Ovary (tissue), 9 donors: ENCODE data around the gene GPR87. TPM values are rescaled to one million over a fixed set of nuclear protein-coding genes. Genes with fewer than 3 reads are reported as not detected.

Experiments used
- DNase-seq, 5 donors: peaks; one replicate each; pipeline ENCODE4 v3.0.0-alpha.2; 2019 to 2020
- H3K27ac ChIP-seq, 2 donors: fragments of 200-600 bp; one replicate each; pipeline versions ENCODE4 v1.5.1 to v1.8.0; 2019 to 2022
- H3K27me3 ChIP-seq: fragments of 200-600 bp; one replicate; pipeline ENCODE4 v1.8.0; 2022
- H3K36me3 ChIP-seq: fragments of 200-600 bp; sonication (generic); one replicate; pipeline ENCODE4 v1.5.1; 2019
- H3K4me1 ChIP-seq: one replicate; pipeline ENCODE4 v1.8.1; 2013; ENCODE audit warnings: mild to moderate bottlenecking, moderate library complexity; ENCODE audit not compliant: insufficient read depth
- H3K4me3 ChIP-seq: fragments of 200-600 bp; sonication (generic); one replicate; pipeline ENCODE4 v1.5.1; 2017
- H3K9me3 ChIP-seq, 2 donors: fragments of 200-600 bp in 1 of 2; sonication (generic) in 1 of 2; one replicate each; pipeline versions ENCODE4 v1.5.1 to v1.8.1; 2013 to 2019; ENCODE audit warnings: mild to moderate bottlenecking in 1 of 2, moderate library complexity in 1 of 2
- CTCF ChIP-seq, 3 donors: fragments of 450-650 bp in 2 of 3; fragments of 200-600 bp in 1 of 3; IDR thresholded peaks; one replicate each; pipeline versions ENCODE4 v1.5.1 to v1.8.0; 2016 to 2022; ENCODE audit warnings: antibody characterized with exemption in 3 of 3, mild to moderate bottlenecking in 1 of 3
- EP300 ChIP-seq: sonication (generic); formaldehyde crosslinking; IDR thresholded peaks from one replicate; pipeline ENCODE4 v1.6.1; 2017; ENCODE audit warnings: antibody characterized with exemption
- POLR2A ChIP-seq: fragments of 450-650 bp; IDR thresholded peaks from one replicate; pipeline ENCODE4 v1.6.1; 2017; ENCODE audit warnings: antibody characterized with exemption, mild to moderate bottlenecking, moderate library complexity
- WGBS, 3 donors: extraction: QIAGEN DNeasy Blood & Tissue Kit in 1 of 3; methylation state at CpG; one replicate each; pipeline versions ENCODE4 v1.1.5 to v1.1.7; 2013 to 2017; 5-methylcytosine and 5-hydroxymethylcytosine counted together
- intact Hi-C, 4 donors: fragments of 100-400 bp; cut with DNase I; formaldehyde crosslinking; loops; one replicate each; pipeline versions ENCODE4 v1.11.0 to v1.15.1; 2022 to 2023
- polyA plus RNA-seq, 2 donors: library from polyadenylated mRNA; stranded (reverse); fragments of 200-250 nt in 1 of 2; fragments of 350-450 nt in 1 of 2; fragmentation: Illumina TruSeq in 1 of 2; extraction: RNeasy Lipid Tissue Mini Kit (QIAGEN cat#74804) in 1 of 2; gene quantifications; one replicate each; pipeline ENCODE4 v1.2.3, GENCODE V29; 2013 to 2014
- total RNA-seq, 7 donors: library from RNA; depleted of rRNA in 2 of 7; stranded (reverse); fragments of >200 nt in 2 of 7; fragmentation: NEBNext Ultra II Directional in 3 of 7; extraction: Animal tissue kit (Norgen Biotek cat#: 25700) in 3 of 7; gene quantifications; one replicate each; pipeline versions ENCODE4 v1.1.0 to v1.2.4, GENCODE V29; 2016 to 2023
- donor health status: DM: no; HTN: no; CAD: no; lungs with moderate emphysema.
- donor health status: DM: no; HTN: no; CAD: no.
- donor health status: Bipolar disorder and iron deficiency.
- donor health status: DM: yes; HTN: yes; CAD: no.
- donor health status: DM: no; HTN: no; CAD: no.
- donor health status: DM: yes; HTN: yes; CAD: no.

Gene GPR87
- total and polyA plus RNA-seq, 9 donors, result 0.23 TPM; not detected in 8

- Histone ChIP-seq H3K9me3 (no peaks in the 10 kb centered on the region), H3K4me3 (no peak overlapping the region), H3K27ac (no peak overlapping the region), H3K27me3 (no peaks in the 10 kb centered on the region), H3K4me1 (no peaks in the 10 kb centered on the region), H3K36me3 (no peaks in the 10 kb centered on the region)
- no peak for DNase-seq
- WGBS, 3 donors, result 89 to 91% (median 89%) methylated on average over 3 of the region's 3 CpGs
- TF ChIP-seq CTCF (IDR thresholded peaks at IDR 0.05), result no peak
- TF ChIP-seq POLR2A, result no peak
- no peak for TF ChIP-seq EP300
- intact Hi-C loops, result no loop called here
Measured at GRCh38 chr3:151312972-151313371, 3.6 kb downstream of the GPR87 start.

GRCh38 chr3:151309566-151309965 is 7.1 kb downstream of the GPR87 start:
- Histone ChIP-seq H3K9me3 (no peaks in the 10 kb centered on the region), H3K27me3 (no peaks in the 10 kb centered on the region), H3K4me1 (no peaks in the 10 kb centered on the region), H3K36me3 (no peaks in the 10 kb centered on the region), H3K4me3 (no peak overlapping the region), H3K27ac (no peak overlapping the region)
- intact Hi-C loops, result no loop called here
- WGBS, 3 donors, result 94 to 96% (median 96%) methylated on average over 2 of the region's 2 CpGs
- DNase-seq, result no peak
- no peak for TF ChIP-seq POLR2A
- no peak for TF ChIP-seq EP300
- no peak for TF ChIP-seq CTCF (IDR thresholded peaks at IDR 0.05)

- 89 to 95% (median 92%) methylated on average over 1 of the region's 1 CpG for WGBS, 3 donors
- DNase-seq, result no peak
Measured at GRCh38 chr3:151307583-151308488, 8.8 kb downstream of the GPR87 start.

GRCh38 chr3:151307131-151307530 is 9.5 kb downstream of the GPR87 start:
- TF ChIP-seq POLR2A (no peak), EP300 (no peak), CTCF (IDR thresholded peaks at IDR 0.05) (no peak)
- H3K9me3 ChIP-seq, result no peaks in the 10 kb centered on the region
- DNase-seq, result no peak
- no peak overlapping the region for H3K27ac ChIP-seq
- no peak overlapping the region for H3K4me3 ChIP-seq
- no peaks in the 10 kb centered on the region for H3K4me1 ChIP-seq
- no peaks in the 10 kb centered on the region for H3K27me3 ChIP-seq
- no peaks in the 10 kb centered on the region for H3K36me3 ChIP-seq
- intact Hi-C loops, result no loop called here

More at GRCh38 chr3:151307583-151308488, 8.8 kb downstream of the GPR87 start:
- TF ChIP-seq EP300 (no peak), POLR2A (no peak), CTCF (IDR thresholded peaks at IDR 0.05) (no peak)
- Histone ChIP-seq H3K27ac (no peak overlapping the region), H3K27me3 (no peaks in the 10 kb centered on the region), H3K4me1 (no peaks in the 10 kb centered on the region), H3K36me3 (no peaks in the 10 kb centered on the region), H3K9me3 (no peaks in the 10 kb centered on the region), H3K4me3 (no peak overlapping the region)
- intact Hi-C loops, result no loop called here
